ENCODE data around the gene C7orf25.

Gene C7orf25

GRCh38 chr7:42911454-42912447 lies at the start of gene C7orf25:
C7orf25 (minus strand) TSS chr7:42912070; CDS start chr7:42910900, 1,170 bp downstream.
- no peak for FAIRE-seq

DNA sequence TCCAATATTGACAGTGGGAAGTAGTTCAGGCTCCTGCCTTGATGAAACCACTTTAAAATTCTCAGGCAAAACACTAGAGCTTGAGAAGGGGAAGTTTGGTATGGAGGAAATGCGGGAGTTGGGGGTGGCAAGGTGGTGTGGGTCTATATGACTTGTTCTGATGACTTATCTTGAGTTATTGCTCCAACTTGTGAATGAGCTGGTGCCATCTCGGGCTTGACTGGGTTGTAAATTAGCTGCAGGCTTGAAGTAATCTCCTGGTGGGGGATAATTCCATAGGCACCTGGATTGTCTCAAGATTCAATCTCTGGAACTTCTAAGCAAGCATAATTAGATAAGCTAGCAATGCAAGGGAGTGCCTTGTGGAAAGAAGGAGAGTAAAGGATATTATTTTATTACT lies 49.3 kb upstream of the C7orf25 start:
- FAIRE-seq: no peak

- FAIRE-seq: no peak
Observed at GRCh38 chr7:42960762-42961161, 48.9 kb upstream of the C7orf25 start.

DNA sequence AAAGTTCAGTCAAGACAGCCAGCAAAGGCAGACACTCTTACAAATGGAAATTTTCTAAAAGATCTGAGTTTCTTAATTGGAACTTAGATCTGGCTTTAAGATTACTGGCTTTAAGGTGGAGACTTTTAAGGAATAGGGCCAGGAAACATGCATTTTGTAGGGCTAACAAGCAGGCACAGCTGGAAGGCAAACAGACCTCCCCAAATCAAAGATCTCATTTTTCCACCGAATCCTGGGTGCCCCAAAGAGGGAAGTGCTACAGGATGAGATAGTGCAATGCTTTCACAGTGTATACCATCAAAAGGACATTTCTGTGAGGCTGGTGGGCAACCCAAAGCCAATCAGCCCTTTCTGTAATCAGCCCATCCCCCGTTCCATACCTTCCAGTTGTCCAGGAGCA lies 47.7 kb upstream of the C7orf25 start:
- FAIRE-seq: no peak

- FAIRE-seq: no peak
Observed at GRCh38 chr7:42956062-42956461, 44.2 kb upstream of the C7orf25 start.

DNA sequence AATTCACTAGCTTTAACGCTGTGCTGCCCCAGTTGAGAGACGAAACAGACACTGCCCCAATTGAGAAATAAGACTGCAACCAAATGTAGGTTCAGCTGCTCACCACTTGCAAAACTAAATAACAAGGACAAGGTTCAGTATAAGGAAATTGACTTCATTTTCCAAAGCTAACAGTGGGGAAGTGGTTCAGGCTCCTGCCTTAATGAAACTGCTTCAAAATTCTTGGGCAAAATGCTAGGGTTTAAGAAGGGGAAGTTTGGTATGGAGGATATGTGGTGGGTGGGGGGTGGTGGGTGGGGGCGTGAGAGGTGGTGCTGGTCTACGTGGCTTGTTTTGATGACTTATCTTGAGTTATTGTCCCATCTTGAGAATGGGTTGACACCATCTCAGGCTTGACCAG lies 42.1 kb upstream of the C7orf25 start:
- FAIRE-seq: no peak

GRCh38 chr7:42952328-42952727 lies 40.5 kb upstream of the C7orf25 start:
- no peak for FAIRE-seq

DNA sequence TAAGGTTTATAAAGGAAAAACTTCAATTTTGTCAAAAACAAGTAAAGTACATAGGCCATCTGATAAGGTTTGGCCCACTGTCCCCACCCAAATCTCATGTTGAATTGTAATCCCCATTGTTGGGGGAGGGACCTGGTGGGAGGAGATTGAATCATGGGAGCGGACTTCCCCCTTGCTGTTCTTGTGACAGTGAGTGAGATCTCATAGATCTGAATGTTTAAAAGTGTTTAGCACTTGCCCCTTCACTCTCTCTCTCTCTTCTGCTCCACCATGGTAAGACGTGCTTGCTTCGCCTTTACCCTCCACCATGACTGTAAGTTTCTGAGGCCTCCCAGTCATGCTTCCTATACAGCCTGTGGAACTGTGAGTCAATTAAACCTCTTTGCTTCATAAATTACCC lies 38.5 kb upstream of the C7orf25 start:
- FAIRE-seq: no peak

DNA sequence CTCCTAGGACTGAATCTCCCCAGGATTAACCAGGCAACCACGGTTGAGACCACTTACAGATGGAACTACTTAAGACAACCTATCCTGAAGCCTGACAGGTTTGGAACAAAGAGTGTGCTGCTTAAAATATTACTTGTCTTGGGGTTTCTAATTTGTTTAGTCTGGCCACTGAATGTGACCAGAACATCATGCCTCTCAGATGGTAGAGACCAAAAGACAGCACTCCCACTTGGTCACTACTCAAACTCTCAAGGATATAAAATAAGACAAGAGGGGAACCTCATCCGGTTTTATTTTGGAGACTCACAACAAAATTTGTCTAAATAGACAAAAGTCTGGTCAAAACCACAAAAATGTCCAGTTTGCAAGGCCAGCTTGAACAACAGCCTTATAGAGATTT lies 35.7 kb upstream of the C7orf25 start:
- no peak for FAIRE-seq

DNA sequence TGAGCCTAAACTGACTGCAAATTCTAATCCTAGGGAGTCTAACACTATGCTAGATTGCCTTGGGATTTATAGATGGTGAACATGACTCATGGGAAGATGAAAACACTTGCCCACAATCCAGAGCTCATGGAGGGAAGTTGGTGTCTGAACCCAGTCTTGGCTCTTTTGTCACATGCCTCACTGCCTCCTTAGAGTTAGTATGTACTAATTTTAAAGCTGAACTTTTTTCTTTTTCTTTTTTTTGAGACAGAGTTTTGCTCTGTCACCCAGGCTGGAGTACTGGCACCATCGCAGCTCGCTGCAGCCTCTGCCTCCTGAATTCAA lies 34.7 kb upstream of the C7orf25 start:
- FAIRE-seq: no peak

GRCh38 chr7:42945821-42946626 lies 34.2 kb upstream of the C7orf25 start:
- no peak for FAIRE-seq

GRCh38 chr7:42940985-42941847 lies 29.3 kb upstream of the C7orf25 start:
- FAIRE-seq: peak; percentile 43

DNA sequence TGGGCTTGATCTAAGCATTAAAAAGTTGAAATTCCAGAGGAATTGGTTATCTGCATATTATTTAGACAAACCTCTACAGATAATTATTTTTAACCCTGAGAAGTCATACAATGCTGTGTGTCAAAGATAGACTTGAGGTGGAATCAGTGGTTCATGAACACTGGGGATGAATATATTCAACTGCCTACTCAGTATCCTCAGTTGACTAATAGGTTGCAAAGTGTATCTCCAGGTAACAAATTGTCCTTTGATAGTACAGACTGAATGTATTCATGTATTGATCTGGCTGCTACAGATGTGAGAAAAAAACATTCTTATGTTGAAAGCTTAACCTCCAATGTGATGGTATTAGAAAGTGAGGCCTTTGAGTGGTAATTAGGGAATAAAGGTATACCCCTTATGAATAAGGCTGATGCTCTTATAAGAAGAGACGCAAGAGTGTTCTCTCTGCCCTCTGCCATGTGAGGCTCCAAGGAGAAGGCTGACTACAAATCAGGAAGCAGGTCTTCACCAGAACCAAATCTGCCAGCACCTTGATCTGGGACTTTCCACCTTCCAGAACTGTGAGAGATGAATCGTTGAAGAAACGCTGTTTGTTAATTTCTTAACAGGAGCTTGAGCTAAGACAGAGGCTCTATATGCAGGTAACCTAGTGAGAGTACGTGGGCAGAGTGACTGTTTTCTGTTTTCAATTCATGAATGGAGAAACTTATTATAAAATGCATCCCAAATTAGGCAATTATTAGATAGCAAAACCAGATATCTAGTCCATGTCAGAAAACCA lies 27.8 kb upstream of the C7orf25 start:
- FAIRE-seq: no peak

DNA sequence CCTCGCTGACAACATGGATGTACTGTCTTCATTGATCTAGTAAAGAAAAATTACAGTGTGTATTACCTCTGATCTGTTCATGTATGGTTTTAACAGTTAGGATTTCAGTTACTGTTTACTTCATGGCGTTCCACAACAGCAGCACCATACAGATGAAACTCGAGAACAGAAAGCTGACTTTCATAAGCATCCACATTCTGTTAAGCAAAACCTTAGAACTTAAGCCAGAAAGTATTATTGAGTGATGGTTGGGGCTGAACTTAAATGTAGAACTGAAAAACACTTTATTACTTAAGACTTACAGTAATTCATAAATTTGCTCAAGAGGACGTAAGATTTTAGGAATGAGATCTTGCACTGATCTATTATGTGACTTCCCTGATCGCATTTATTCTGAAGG lies 24.0 kb upstream of the C7orf25 start:
- FAIRE-seq: no peak

GRCh38 chr7:42934291-42934690 lies 22.4 kb upstream of the C7orf25 start:
- no peak for FAIRE-seq

DNA sequence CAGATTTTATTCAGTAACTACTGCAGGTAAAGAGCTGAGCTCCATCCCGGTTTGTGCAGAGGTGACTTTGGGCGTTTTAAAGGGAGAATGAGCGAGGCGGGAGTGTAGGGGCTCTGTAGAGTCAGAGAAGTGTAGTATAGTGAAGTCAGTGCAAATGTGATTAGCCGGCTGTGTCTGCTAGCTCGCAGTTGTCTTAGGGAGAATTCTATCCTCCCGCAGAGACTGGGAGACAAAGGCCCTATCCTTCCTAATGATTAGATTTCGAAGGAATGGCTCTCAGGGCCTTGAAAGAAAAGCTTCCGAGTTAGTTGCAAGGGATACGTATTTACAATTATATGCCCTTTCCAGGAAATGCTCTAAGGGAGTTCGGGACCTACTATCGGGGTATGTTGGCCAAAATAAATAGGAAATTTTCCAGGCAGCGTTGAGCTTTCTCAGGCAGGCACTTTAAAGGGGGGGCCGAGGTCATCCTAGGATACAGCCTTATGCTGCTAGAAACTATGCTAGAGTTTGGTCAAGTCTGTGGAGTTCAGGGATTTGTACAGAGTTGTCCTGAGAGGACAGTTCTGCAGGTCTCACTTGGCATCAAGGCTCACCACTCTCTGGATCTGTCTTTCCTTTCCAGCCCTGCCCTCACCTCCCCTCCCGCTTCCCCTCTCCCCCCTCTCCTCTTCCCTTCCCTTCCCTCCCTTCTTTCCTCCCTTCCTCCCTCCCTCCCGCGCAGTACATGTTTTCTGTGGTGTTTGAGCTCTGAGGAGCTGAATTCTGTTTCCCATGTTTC lies 21.1 kb upstream of the C7orf25 start:
- no peak for FAIRE-seq

- peak; percentile 98 for FAIRE-seq
Observed at GRCh38 chr7:42931834-42932651, 20.2 kb upstream of the C7orf25 start, which contains the start of the genes MRPL32 and PSMA2. MRPL32 (plus strand) TSS chr7:42932376; CDS start chr7:42932387, 11 bp downstream. PSMA2 (minus strand) TSS chr7:42932174; CDS start chr7:42932158, 16 bp downstream.

DNA sequence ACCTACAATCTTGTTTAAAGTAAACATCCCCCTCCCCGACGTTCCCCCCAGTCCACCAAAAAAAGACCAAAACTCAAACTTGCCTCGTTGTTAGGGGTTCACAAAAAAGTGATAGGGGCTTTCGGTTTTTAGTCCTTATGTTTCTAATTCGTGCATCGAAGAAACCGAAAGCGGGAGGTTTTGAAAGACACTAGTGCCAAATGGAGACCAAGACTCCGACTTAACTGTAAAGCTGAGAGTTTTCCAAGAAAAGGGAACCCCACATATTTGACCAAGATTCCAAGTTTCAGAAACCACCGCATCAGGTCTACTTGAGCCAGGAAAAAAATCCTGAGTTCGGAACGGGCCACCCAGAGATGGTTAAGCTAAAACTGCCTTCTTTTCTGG lies 19.6 kb upstream of the C7orf25 start:
- FAIRE-seq: no peak

- no peak for FAIRE-seq
Observed at GRCh38 chr7:42930889-42931288, 19.0 kb upstream of the C7orf25 start.

DNA sequence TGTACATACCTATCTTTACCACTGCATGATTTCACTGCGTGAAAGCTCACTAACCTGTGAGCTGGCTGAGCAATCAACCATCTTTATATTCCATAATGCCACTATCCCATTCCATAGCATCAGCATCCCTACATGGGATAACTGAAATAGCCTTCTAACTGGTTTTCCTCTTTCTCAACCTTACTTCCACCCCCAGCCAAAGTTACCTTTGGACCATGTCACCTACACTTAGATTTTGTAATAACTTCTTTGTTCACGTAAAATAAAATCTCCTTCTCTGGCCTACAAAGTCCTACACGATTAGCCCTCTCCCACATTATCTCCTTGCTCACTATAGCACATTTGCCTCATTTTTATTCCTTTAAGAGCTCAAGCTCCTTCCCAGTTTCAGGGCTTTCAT lies 17.6 kb upstream of the C7orf25 start:
- FAIRE-seq: no peak
